Peyer's patch (tissue), 4 donors: ENCODE measurements around the gene NALCN.

ENCODE experiments used
- POLR2A ChIP-seq, 2 donors: fragments of 450-650 bp; IDR thresholded peaks; one replicate each; pipeline ENCODE4 v1.5.1; 2017; ENCODE audit warnings: antibody characterized with exemption in 2 of 2, mild to moderate bottlenecking in 2 of 2, moderate library complexity in 2 of 2
- TF ChIP-seq, protein P1 (sequence below), 6 experiments: fragments of 450-650 bp in 4 of 6; fragments of 200-600 bp in 2 of 6; sonication (generic) in 1 of 6; IDR thresholded peaks; one replicate each; pipeline ENCODE4 v1.5.1; 2017 to 2019; ENCODE audit warnings: antibody characterized with exemption in 6 of 6, mild to moderate bottlenecking in 3 of 6, moderate library complexity in 1 of 6

- TF ChIP-seq POLR2A (IDR thresholded peaks at IDR 0.05): no peak
- TF ChIP-seq, protein P1, sequence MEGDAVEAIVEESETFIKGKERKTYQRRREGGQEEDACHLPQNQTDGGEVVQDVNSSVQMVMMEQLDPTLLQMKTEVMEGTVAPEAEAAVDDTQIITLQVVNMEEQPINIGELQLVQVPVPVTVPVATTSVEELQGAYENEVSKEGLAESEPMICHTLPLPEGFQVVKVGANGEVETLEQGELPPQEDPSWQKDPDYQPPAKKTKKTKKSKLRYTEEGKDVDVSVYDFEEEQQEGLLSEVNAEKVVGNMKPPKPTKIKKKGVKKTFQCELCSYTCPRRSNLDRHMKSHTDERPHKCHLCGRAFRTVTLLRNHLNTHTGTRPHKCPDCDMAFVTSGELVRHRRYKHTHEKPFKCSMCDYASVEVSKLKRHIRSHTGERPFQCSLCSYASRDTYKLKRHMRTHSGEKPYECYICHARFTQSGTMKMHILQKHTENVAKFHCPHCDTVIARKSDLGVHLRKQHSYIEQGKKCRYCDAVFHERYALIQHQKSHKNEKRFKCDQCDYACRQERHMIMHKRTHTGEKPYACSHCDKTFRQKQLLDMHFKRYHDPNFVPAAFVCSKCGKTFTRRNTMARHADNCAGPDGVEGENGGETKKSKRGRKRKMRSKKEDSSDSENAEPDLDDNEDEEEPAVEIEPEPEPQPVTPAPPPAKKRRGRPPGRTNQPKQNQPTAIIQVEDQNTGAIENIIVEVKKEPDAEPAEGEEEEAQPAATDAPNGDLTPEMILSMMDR (IDR thresholded peaks at IDR 0.05): no peak
These were observed 266.4 kb downstream of the NALCN start for GRCh38 chr13:101149735-101150384.
